Heart right ventricle (tissue), 16 donors: ENCODE measurements around the gene SDC1. TPM values are rescaled to one million over a fixed set of nuclear protein-coding genes. Genes with fewer than 3 reads are reported as not detected.

Source experiments
- ATAC-seq, 8 donors: fragments of 200-7000 bp; cut with Tn5 transposase; one replicate each; pipeline ENCODE4 v1.9.1; 2020; ENCODE audit warnings: mild to moderate bottlenecking in 8 of 8, moderate library complexity in 8 of 8, moderate number of reproducible peaks in 1 of 8
- DNase-seq, 2 donors: peaks; one replicate each; pipeline ENCODE4 v3.0.0-alpha.2; 2020
- H3K27ac ChIP-seq, 10 donors: fragments of 200-600 bp; sonication (generic) in 2 of 10; one replicate each; pipeline versions ENCODE4 v1.5.0 to v1.8.0; 2020 to 2022; ENCODE audit warnings: mild to moderate bottlenecking in 3 of 10
- H3K27me3 ChIP-seq, 7 donors: fragments of 200-600 bp; one replicate each; pipeline ENCODE4 v1.8.0; 2021 to 2022; ENCODE audit warnings: mild to moderate bottlenecking in 2 of 7
- H3K36me3 ChIP-seq, 9 donors: fragments of 200-600 bp; sonication (generic) in 1 of 9; one replicate each; pipeline versions ENCODE4 v1.5.0 to v1.8.0; 2020 to 2022; ENCODE audit warnings: mild to moderate bottlenecking in 2 of 9
- H3K4me1 ChIP-seq, 9 donors: fragments of 200-600 bp; sonication (generic) in 1 of 9; one replicate each; pipeline versions ENCODE4 v1.5.0 to v1.8.0; 2020 to 2022; ENCODE audit warnings: mild to moderate bottlenecking in 4 of 9
- H3K4me3 ChIP-seq, 10 donors: fragments of 200-600 bp; sonication (generic) in 2 of 10; one replicate each; pipeline versions ENCODE4 v1.5.0 to v1.8.0; 2020 to 2022; ENCODE audit warnings: mild to moderate bottlenecking in 7 of 10, moderate library complexity in 2 of 10
- H3K9me3 ChIP-seq, 11 donors: fragments of 200-600 bp in 10 of 11; sonication (generic) in 2 of 11; one replicate each; pipeline versions ENCODE4 v1.5.0 to v1.8.0; 2013 to 2022; ENCODE audit warnings: mild to moderate bottlenecking in 2 of 11, control low read depth in 1 of 11, moderate library complexity in 1 of 11
- WGBS, 2 donors: extraction: QIAGEN DNeasy Blood & Tissue Kit; methylation state at CpG; one replicate each; pipeline ENCODE4 v1.1.7; 2013; ENCODE audit warnings: inconsistent platforms in 1 of 2; 5-methylcytosine and 5-hydroxymethylcytosine counted together
- intact Hi-C, 10 donors: fragments of 100-400 bp; cut with DNase I; formaldehyde crosslinking; loops; one replicate each; pipeline versions ENCODE4 v1.11.1 to v1.14.2; 2022
- polyA plus RNA-seq, 2 donors: library from polyadenylated mRNA; stranded (reverse); fragments of 200-250 nt; gene quantifications; one replicate each; pipeline ENCODE4 v1.2.3, GENCODE V29; 2013
- total RNA-seq, 10 donors: library from RNA; stranded (reverse); fragmentation: NEBNext Ultra II Directional in 3 of 10; extraction: Animal tissue kit (Norgen Biotek cat#: 25700) in 3 of 10; gene quantifications; one replicate each; pipeline versions ENCODE4 v1.2.1 to v1.2.4, GENCODE V29; 2021 to 2023
- TF ChIP-seq, protein P1 (sequence below), 9 donors: fragments of 200-600 bp; sonication (generic) in 2 of 9; IDR thresholded peaks; one replicate each; pipeline versions ENCODE4 v1.5.0 to v1.8.0; 2021 to 2022; ENCODE audit warnings: antibody characterized with exemption in 9 of 9, mild to moderate bottlenecking in 5 of 9, moderate library complexity in 1 of 9
- donor health status: Arrhythmogenic right ventricular cardiomyopathy.
- donor health status: ischemic (EF 13 %, LVEDD 7.1; RV severe dilation, severe dysfunction).
- donor health status: healthy with polysubstance abuse.
- donor health status: DM: no; HTN: yes; CAD: no.
- donor health status: DM: no; HTN: no; CAD: no.
- donor health status: ischemic (EF 25% LVEDD 6.9; RV normal size, moderate dysfunction).
- donor health status: ischemic (EF 25% LVEDD 5.7; RV mildly dilated, moderate dysfunction).
- donor health status: healthy.
- donor health status: DM: yes; HTN: yes; CAD: no.
- donor health status: Ischemic cardiomyopathy.
- donor health status: ischemic (EF 35%, LVEDD 5.7; RV mildly dilated, moderate dysfunction).
- donor health status: nonischemic (EF 11% LVEDD 7.7; RV severe dilation, severe dysfunction).
- donor health status: DM: yes; HTN: yes; CAD: no.
- donor health status: PGD.
- donor health status: ischemic (EF 29% LVEDD 5.4; RV normal size, mild dysfunction).
- donor health status: nonischemic (EF 23%, LVEDD 6.1; RV moderate dilation, normal function).

The SDC1 gene
- total and polyA plus RNA-seq, 12 donors = 0.27 to 2.1 (median 0.33) TPM; not detected in 2

DNA sequence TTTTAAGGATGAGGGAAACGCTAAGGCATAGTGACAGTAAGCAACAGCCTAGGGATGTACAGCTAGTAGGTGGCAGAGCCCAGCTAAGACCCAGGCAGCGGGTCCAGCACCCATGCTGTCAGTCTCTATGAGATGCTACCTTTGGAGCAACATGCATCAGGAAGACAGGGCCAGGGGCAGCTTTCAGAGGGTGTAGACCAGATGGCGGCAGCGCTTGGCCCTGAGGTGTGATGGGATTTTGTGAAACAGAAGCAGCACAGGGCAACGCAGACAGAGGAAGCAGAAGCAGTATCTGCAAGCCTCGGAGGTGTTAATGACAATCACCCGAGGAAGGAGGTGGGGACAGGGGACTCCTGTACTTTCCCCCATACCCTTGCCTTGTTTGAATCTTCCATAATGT, 43.2 kb downstream of the SDC1 start:
- intact Hi-C loops = no loop called here
- H3K4me3 ChIP-seq = no peak overlapping the region
- ATAC-seq (no peak), DNase-seq (no peak)
- no peaks in the 10 kb centered on the region for H3K36me3 ChIP-seq
- no peaks in the 10 kb centered on the region for H3K9me3 ChIP-seq
- H3K4me1 ChIP-seq = peaks cover 0 to 17% (median 0%) of the 10 kb centered on the region in 9 donors
- H3K27me3 ChIP-seq = no peaks in the 10 kb centered on the region
- TF ChIP-seq, protein P1, sequence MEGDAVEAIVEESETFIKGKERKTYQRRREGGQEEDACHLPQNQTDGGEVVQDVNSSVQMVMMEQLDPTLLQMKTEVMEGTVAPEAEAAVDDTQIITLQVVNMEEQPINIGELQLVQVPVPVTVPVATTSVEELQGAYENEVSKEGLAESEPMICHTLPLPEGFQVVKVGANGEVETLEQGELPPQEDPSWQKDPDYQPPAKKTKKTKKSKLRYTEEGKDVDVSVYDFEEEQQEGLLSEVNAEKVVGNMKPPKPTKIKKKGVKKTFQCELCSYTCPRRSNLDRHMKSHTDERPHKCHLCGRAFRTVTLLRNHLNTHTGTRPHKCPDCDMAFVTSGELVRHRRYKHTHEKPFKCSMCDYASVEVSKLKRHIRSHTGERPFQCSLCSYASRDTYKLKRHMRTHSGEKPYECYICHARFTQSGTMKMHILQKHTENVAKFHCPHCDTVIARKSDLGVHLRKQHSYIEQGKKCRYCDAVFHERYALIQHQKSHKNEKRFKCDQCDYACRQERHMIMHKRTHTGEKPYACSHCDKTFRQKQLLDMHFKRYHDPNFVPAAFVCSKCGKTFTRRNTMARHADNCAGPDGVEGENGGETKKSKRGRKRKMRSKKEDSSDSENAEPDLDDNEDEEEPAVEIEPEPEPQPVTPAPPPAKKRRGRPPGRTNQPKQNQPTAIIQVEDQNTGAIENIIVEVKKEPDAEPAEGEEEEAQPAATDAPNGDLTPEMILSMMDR (IDR thresholded peaks at IDR 0.05) = no peak
- 87 to 88% methylated on average over 7 of the region's 7 CpGs for WGBS, 2 donors
- H3K27ac ChIP-seq = no peak overlapping the region

DNA sequence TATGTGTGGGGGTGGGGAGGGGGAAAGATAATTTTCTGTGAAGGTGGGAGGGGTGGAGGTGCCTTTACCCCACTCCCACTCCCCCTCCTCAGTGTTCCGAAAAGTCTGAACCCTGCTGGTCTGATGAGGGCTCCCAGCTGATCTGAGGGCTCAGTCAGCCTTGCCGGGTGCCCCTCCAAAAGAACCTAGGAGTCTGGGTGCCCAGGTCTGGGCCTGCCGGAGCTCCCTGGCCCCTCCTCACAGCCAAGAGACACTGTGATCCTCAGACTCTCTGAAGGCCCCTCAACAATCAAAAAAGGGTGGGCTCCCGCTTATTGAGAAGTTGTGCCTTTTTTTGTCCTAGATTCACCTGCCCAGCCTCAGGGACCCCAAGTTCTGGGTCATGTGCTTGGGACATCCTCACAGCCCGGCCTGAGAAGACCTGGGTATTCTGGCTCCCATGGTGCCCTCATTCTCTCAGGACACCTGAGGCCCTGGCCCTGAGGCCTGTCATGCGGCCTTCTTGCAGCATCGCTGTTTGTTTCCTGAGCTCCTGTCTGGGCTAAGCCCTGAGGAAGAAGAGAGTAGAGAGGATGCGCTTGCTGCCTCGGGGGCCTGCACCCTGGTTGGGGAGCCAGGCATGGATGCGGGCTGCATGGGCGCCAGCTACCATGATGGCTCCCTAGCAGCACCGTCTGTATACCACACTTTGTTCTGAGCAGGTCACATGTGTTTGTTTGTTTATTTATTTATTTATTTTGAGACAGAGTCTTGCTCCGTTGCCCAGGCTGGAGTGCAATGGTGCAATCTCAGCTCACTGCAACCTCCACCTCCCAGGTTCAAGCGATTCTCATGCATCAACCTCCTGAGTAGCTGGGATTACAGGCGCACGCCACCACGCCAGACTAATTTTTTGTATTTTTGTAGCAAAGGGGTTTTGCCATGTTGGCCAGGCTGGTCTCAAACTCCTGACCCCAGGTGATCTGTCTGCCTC, 44.0 kb downstream of the SDC1 start:
- Histone ChIP-seq H3K27me3 (no peaks in the 10 kb centered on the region), H3K4me1 (peaks cover 0 to 9% (median 0%) of the 10 kb centered on the region in 9 donors), H3K4me3 (no peak overlapping the region), H3K36me3 (no peaks in the 10 kb centered on the region), H3K9me3 (no peaks in the 10 kb centered on the region), H3K27ac (no peak overlapping the region)
- ATAC-seq (no peak), DNase-seq (no peak)
- TF ChIP-seq, protein P1 (IDR thresholded peaks at IDR 0.05) = no peak
- WGBS, 2 donors = 95 to 97% methylated on average over 17 of the region's 17 CpGs
- intact Hi-C loops = no loop called here

DNA sequence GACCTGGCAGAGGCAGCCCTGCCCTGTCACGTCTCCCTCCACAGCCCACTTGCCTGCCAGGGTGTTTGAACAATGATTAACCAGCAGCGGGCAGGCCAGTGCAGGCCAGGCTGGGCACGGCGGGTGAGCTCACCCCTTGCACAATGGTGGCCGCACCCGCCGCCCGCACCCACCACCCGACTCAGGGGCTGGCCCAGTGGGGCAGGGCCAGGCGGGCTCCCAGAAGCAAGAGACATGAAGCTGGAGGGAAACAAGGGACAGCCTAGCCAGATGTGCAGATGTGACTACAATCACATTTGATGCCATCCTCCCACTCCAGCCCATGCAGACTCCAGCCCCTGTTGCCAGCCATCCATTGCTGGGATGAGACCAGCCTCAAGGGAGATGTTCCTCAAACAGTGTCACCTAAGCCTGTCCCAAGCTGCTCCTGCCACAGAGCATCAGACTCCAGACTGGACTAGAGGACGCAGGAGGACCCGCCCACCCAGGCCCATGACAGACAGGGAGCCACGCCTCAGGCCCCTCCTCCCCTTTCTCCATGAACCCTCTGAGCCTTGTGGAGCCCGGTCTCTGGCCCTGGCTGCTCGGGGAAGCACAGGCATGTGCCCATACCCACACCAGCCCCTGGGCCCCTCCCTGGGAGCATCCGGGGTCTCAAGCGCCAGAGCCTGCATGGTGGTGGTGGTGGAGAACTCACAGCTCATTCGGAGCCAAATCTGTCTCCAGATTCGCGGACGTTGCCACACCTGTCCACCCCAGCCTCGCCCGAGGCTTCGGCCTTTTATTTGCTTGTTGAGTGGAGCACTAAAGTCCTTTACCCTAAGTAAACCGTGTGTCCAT, 45.0 kb downstream of the SDC1 start:
- intact Hi-C loops = no loop called here
- ATAC-seq (peak in 2 of 8 donors; percentile 19 to 29), DNase-seq (no peak)
- H3K4me3 ChIP-seq = no peak overlapping the region
- no peak overlapping the region for H3K27ac ChIP-seq
- H3K36me3 ChIP-seq = no peaks in the 10 kb centered on the region
- TF ChIP-seq, protein P1 (IDR thresholded peaks at IDR 0.05) = no peak
- H3K27me3 ChIP-seq = no peaks in the 10 kb centered on the region
- no peaks in the 10 kb centered on the region for H3K9me3 ChIP-seq
- no peaks in the 10 kb centered on the region for H3K4me1 ChIP-seq
- 88 to 89% methylated on average over 25 of the region's 25 CpGs for WGBS, 2 donors

DNA sequence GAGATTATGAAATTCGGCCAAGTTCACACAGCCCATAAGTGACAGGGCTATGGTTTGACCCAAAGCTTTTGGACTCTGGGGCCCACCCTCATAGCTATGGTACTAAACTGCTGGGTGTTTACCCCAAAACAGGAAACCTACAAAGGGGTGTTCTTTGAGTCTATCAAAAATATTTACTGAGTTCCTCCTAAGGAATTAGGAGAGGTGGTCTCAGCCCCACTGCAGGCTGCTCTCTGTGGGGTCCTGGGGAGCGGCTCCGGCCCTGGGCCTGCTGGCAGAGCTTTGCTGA, 45.5 kb downstream of the SDC1 start:
- Histone ChIP-seq H3K4me1 (no peaks in the 10 kb centered on the region), H3K36me3 (no peaks in the 10 kb centered on the region), H3K27me3 (no peaks in the 10 kb centered on the region), H3K9me3 (no peaks in the 10 kb centered on the region), H3K27ac (no peak overlapping the region), H3K4me3 (no peak overlapping the region)
- 91 to 96% methylated on average over 3 of the region's 3 CpGs for WGBS, 2 donors
- intact Hi-C loops = no loop called here
- no peak for DNase-seq
- TF ChIP-seq, protein P1 (IDR thresholded peaks at IDR 0.05) = no peak
- no peak for ATAC-seq
